Eye (tissue), 1 donor: ENCODE data around the gene NPR3.

Experiments
- DNase-seq: peaks from one replicate; pipeline ENCODE4 v3.0.0-alpha.2; 2015

Gene NPR3

GRCh38 chr5:32712481-32713360 is 1.6 kb downstream of the NPR3 start:
- DNase-seq = peak; percentile 55

DNA sequence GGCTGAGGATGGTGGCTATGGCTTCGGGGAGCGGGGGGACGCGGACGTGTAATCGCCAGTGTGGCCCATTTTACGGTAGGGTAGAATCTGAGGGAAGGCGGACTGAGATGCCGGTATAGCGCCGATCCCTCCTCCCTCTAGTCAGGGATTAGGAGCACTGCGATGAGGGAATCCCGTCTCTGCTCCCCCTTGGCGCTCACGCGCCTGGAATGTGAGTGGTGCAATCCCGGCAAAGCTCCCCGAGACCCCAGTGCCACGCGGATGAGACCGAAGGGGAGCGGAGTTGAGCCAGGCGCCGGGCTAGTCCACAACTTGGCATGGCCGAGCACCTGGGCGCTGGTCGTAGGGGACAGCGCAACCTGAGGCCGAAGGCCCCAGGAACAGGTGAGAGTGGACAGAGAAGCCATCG is 2.2 kb downstream of the NPR3 start:
- peak; percentile 47 for DNase-seq

DNA sequence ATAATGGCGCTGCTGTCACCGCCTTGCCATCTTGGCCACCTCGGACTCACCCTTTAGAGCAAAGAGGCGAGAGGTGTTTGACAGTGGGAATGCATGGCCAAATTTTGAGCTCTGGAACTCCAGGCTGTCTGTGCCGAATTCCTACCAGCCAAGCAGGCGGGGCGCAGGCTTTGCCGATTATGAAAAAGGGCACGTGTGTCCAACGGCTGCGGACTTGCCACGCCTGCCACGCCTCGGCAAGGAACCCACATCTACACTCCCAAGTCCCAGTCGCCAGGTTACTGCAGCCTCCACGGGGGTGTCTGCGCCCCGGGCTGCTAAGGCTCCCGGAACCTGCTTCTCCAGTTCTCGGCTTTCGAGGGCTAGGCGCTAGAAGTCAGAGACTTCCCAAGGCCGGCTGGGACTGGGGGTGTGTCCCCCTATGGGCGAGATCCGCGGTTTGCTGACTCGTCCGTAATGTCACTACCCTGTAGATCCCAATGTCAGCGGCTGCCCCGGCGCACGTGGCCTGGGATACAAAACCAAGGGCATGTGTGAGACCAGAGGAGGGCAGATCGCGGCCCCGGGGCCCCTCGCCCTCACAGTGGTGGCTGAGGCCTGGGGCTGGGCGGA is 2.8 kb downstream of the NPR3 start:
- peak; percentile 60 for DNase-seq

DNA sequence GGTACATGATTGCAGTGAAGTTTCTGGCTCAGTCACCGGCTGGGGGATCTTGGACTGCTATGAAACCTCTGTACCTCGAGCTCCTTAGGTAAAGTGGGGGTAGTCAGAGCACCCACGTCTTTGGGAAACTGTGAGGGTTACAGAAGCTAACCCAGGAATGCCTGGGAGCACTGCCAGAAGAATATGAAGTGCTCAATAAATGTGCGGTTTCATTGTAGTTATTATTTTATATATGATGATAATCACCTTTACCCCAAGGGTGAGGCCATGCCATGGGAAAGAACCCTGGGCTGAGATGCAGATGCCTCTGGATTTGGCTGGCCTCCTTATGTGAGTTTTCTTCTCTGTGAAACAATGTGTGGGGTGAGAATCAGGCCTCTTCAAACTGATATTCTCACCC is 3.7 kb downstream of the NPR3 start:
- DNase-seq = no peak

DNA sequence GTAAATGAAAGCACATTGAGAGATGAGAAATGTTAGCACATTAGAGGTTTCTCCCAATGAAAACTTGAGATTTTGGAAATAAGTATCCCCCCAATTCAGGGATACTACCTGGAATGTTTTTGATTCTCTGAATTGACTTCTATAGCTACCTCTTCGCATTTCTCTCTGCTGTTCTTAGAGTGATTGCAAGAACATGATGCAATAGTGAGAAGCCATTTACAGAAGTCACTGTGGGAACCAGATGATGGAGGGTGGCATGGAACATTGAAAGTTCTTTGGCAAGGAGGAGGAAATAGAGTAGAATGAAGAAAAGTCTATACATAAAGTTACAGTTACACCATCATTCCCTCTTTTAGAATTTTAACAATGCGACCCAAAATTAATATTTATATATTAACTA is 9.2 kb downstream of the NPR3 start:
- DNase-seq = no peak

DNA sequence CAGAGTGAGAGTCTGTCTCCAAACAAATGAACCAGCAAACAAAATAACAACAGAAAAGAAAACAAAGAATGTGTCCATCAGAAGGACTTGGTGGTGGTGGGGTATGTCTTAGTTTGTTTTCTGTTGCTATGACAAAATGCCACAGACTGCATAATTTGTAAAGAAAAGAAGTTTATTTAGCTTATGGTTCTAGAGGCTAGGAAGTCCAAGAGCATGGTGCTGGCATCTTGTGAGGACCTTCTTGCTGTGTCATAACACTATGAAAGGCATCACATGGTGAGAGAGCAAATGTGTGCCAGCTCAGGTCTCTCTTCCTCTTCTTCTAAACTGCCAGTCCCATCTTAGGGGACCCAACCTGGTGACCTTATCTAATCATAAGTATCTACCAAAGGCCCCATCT is 10.5 kb downstream of the NPR3 start:
- no peak for DNase-seq

DNA sequence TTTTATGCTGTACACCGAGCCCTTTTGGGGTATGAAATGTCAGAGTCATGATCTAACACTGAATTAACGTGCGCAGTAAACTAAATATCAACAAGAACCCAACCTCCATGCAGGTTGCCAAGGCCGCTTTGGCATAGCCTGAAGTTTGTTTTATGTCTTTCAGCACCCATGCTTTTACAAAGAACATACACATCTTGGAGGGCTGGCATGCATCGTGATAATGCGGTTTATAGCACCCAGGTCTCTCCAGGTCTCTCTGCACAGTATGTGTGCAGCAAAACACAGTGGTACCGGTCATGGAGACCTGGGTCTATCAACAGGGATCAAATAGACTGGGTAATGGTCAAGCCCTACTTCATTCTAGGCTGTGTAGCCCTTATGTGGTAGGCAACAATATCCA is 11.8 kb downstream of the NPR3 start:
- no peak for DNase-seq

DNA sequence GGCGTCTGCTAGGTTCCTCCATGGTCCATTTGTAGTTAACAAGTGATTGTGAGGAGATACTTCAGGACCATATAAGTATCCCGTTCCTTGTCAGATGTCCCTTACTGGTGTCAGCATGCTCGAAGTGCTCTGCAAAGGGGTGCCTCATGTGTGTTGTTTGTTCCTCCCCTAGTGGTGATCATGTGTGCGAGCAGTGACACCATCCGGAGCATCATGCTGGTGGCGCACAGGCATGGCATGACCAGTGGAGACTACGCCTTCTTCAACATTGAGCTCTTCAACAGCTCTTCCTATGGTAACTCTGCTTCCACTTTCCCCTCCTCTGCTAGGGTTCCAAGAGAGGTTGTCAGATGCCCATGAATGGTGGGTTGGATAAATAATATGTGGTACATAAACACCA is 13.4 kb downstream of the NPR3 start:
- DNase-seq = no peak

- no peak for DNase-seq
These were observed 15.0 kb downstream of the NPR3 start for GRCh38 chr5:32726086-32726557.

DNA sequence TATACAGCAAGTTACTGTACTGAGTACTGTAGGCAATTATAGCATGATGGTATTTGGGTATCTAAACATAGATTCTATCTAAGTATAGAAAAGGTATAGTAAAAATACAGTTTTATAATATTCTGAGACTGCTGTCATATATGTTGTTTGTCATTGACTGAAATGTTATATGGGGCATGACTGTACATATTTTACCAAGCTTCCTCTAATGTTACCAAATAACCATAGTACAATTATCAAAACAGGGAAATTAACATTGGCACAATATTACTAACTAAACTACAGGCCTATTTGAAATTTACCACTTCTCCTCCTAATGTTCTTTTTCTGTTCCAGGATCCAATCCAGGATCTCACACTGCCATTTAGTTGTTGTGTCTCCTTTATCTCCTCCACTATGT is 18.5 kb downstream of the NPR3 start:
- no peak for DNase-seq

GRCh38 chr5:32733590-32734340 is 22.6 kb downstream of the NPR3 start:
- DNase-seq = no peak

- peak; percentile 3 for DNase-seq
These were observed 23.8 kb downstream of the NPR3 start for GRCh38 chr5:32734827-32735378.

DNA sequence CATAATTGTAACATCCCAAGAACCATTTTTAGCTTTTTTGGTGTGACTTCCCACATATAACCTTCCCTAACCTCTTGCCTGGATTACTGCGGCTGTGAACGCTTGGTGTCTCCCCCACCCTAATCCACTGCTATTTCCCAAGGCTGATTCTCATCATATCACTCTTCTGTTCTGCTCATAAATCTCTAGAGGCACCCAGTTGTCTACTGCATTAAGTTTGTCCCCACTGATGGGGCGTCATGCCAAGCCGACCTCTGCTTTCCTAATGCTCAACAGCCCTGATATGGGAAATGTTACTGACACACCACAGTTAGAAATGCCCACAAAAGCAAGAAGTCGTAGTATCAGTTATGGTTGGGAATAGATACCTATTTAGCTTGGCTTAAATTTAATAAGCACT is 24.4 kb downstream of the NPR3 start:
- DNase-seq = peak; percentile 34

DNA sequence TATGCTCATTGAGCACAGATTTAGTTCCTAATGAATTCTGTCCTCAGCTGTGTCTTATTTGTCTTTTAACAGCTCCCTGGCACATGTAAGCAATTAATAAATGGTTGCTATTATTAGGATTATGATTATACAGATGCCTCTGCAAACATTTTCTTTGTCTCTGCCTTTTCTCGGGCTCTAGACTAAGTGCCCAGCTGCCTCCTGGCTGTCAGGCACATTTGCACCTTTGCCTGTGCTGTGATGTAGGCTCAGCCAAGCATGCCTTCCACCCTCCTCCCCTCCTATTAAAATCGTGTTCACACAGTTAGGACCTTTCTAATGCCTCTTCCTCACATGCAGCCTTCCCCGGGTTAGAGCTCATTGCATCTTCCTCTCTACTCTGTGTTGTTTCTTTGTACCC is 25.7 kb downstream of the NPR3 start:
- peak; percentile 11 for DNase-seq

DNA sequence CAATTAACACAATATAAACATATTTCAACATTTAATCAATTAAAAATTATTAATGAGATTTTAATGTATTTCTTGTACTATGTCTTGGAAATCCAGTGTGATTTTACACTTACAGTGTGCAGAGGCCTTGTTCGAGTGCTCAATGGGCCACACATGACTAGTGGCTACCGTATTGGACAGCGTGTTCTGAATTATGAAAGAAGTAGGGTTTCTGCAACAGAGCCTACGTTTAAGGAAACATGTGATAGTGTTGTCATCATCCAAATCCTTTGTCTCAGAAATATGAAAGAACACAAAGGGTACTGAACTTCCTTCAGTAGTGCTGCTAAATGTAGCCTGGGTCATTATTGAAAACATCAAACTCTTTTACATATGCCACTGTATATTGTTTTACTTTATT is 29.5 kb downstream of the NPR3 start:
- no peak for DNase-seq

DNA sequence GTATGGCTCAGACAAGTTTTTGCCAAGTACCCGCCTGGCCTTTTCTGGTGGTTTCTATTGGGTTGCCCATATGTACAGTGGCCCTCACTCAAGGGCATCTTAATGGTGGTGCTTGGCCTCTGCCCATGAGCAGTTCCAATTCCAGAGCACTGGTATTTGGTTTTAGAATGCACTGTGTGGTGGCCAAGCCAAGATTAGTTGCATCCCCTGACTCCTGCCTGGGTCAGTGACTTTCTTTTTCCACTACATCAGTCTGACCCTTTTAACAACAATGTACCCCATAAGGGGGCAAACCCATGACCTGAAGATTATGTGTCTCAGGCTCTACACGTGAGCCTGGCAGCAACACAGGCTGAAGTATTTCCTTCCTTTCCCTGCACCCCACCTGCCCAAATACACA is 34.2 kb downstream of the NPR3 start:
- DNase-seq = no peak

GRCh38 chr5:32752411-32752810 is 41.3 kb downstream of the NPR3 start:
- DNase-seq = no peak

GRCh38 chr5:32753051-32753450 is 41.9 kb downstream of the NPR3 start:
- DNase-seq = no peak

GRCh38 chr5:32753765-32754164 is 42.6 kb downstream of the NPR3 start:
- peak; percentile 5 for DNase-seq

DNA sequence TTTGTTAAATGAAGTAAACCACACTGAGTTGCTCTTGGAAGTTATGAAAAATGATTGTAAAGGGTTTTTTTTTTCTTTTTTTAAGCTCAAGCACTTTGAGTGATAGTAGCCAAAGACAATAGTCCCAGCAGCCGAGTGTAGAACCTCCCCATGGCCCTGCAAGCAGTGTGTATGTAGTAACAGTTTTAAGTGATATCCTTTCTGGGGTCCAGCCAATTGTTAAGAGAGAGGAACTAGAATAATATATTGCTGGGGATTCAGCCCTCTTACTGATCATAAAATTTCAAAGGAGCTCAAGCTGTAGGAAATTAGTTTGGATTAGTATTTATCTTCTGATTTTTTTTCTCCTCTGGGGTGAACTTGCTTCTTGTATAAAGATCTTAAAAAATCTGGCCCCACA is 43.2 kb downstream of the NPR3 start:
- DNase-seq = peak; percentile 6

GRCh38 chr5:32760091-32760509 is 49.0 kb downstream of the NPR3 start:
- no peak for DNase-seq

GRCh38 chr5:32765266-32765665 is 54.1 kb downstream of the NPR3 start:
- DNase-seq = no peak

- peak; percentile 9 for DNase-seq
These were observed 56.9 kb downstream of the NPR3 start for GRCh38 chr5:32767948-32768467.
